Chondrocyte (in vitro differentiated cells): Measurements from ENCODE around the gene RNF208. TPM values are rescaled to one million over a fixed set of nuclear protein-coding genes. Genes with fewer than 3 reads are reported as not detected.

Experiments
- DNase-seq: peaks from one replicate; pipeline ENCODE4 v3.0.0; 2021; ENCODE audit warnings: mixed read lengths, low spot score
- H3K27ac Mint-ChIP-seq: one replicate; pipeline ENCODE4 v1.8.0; 2021; ENCODE audit warnings: mild to moderate bottlenecking, moderate library complexity, mixed read lengths; ENCODE audit not compliant: unreplicated experiment
- H3K27me3 Mint-ChIP-seq: 2 replicates; pipeline ENCODE4 v1.8.0; 2021; ENCODE audit warnings: low read depth, mixed read lengths
- H3K36me3 Mint-ChIP-seq: 2 replicates; pipeline ENCODE4 v1.8.0; 2021; ENCODE audit warnings: low read depth, mixed read lengths
- H3K4me1 Mint-ChIP-seq: 2 replicates; pipeline ENCODE4 v1.8.0; 2021; ENCODE audit warnings: low read depth, mild to moderate bottlenecking, mixed read lengths
- H3K4me3 Mint-ChIP-seq: one replicate; pipeline ENCODE4 v1.8.0; 2021; ENCODE audit warnings: mild to moderate bottlenecking, moderate library complexity, mixed read lengths; ENCODE audit not compliant: unreplicated experiment
- H3K9me3 Mint-ChIP-seq: 2 replicates; pipeline ENCODE4 v1.8.0; 2021; ENCODE audit warnings: low read depth, mixed read lengths
- total RNA-seq: library from RNA; stranded (reverse); gene quantifications from 3 replicates; pipeline ENCODE4 v1.2.1, GENCODE V29; 2021
- TF ChIP-seq, protein P1 (sequence below): fragments of 200-600 bp; sonication (generic); IDR thresholded peaks from 2 replicates; pipeline ENCODE4 v1.5.0; 2021; ENCODE audit warnings: antibody characterized with exemption, mild to moderate bottlenecking, moderate library complexity

RNF208 gene
- total RNA-seq, 1 donor from 2014 or later, result 3.3 TPM

DNA sequence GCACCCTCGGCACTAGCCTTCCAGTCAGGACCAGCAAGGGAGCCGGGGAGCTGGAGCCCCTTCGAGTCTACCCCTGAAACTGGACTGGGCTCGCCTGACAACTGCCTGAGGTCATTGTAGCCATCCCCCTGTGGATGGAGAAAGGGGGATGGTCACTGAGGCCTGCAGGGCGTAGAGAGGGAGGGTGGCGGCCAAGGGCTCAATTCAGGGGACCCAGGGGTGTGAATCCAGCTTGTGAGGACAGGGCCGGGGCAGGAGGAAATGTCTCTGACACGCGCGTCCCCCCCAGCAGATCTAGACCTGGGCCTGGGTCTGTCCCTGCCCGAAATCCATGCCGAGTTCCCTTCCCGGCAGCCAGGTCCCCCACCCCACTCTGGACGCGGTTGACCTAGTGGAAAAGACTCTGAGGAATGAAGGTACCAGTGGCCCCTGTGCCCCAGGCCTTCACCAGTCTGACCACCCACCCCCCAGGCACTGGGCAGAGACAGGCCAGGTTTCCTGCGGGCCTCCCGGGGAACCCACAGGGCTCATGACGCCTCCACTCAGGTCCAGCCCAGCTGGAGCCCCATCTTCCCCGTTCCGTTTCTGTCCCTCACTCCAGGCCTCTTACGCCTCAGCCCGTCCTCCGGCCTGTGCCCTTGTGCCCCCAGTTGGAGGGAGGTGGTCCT, 9.5 kb upstream of the RNF208 start:
- Mint-ChIP-seq H3K9me3 (no peaks in the 10 kb centered on the region), H3K4me1 (peaks cover 6% of the 10 kb centered on the region), H3K4me3 (no peak overlapping the region), H3K27ac (no peak overlapping the region), H3K27me3 (peaks cover 2% of the 10 kb centered on the region), H3K36me3 (no peaks in the 10 kb centered on the region)
- no peak for DNase-seq
- TF ChIP-seq, protein P1, sequence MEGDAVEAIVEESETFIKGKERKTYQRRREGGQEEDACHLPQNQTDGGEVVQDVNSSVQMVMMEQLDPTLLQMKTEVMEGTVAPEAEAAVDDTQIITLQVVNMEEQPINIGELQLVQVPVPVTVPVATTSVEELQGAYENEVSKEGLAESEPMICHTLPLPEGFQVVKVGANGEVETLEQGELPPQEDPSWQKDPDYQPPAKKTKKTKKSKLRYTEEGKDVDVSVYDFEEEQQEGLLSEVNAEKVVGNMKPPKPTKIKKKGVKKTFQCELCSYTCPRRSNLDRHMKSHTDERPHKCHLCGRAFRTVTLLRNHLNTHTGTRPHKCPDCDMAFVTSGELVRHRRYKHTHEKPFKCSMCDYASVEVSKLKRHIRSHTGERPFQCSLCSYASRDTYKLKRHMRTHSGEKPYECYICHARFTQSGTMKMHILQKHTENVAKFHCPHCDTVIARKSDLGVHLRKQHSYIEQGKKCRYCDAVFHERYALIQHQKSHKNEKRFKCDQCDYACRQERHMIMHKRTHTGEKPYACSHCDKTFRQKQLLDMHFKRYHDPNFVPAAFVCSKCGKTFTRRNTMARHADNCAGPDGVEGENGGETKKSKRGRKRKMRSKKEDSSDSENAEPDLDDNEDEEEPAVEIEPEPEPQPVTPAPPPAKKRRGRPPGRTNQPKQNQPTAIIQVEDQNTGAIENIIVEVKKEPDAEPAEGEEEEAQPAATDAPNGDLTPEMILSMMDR, result no peak

DNA sequence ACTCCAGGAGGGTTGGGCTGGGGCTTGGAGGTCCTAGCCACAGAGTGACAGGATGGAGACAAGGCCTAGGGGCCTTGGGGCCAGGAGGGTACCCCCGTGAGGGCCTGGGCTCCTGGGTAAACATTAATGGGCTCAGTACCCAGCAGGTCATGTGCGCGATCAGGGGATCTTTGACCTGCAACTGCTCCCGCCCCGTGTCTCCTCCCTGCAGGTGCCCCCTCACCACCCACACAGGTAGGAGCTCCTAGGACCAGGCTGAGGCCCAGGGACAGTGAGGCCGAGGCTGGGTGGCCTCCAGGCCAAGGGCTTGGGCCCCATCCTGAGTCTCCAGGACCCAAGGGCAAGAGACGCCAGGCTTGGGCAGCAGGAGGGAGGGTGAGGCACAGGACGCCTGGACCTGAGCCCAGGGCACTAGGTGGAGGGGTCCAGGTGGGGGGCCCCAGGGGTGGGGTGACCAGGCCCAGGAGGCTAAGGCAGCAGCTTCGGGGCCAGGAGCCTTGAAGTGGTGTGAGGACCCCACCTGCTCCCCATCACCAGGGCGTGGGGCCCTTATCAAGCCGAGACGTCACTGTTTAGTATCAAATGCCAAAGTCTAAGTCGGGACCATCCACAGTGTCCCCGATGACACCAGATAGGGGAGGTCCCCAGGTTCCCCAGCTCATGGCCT, 8.8 kb upstream of the RNF208 start, which contains the start of gene SLC34A3:
SLC34A3 (plus strand) TSS at position 197 of the 667 bp plus-strand sequence. CDS start 802 bp downstream, outside the sequence.
- H3K27ac Mint-ChIP-seq, result no peak within 1 kb of the TSS
- H3K36me3 Mint-ChIP-seq, result no peaks in the 10 kb centered on the region
- no peak within 1 kb of the TSS for H3K4me3 Mint-ChIP-seq
- TF ChIP-seq, protein P1, result no peak
- H3K4me1 Mint-ChIP-seq, result peaks cover 6% of the 10 kb centered on the region
- H3K27me3 Mint-ChIP-seq, result peaks cover 2% of the 10 kb centered on the region
- no peaks in the 10 kb centered on the region for H3K9me3 Mint-ChIP-seq
- no peak for DNase-seq

DNA sequence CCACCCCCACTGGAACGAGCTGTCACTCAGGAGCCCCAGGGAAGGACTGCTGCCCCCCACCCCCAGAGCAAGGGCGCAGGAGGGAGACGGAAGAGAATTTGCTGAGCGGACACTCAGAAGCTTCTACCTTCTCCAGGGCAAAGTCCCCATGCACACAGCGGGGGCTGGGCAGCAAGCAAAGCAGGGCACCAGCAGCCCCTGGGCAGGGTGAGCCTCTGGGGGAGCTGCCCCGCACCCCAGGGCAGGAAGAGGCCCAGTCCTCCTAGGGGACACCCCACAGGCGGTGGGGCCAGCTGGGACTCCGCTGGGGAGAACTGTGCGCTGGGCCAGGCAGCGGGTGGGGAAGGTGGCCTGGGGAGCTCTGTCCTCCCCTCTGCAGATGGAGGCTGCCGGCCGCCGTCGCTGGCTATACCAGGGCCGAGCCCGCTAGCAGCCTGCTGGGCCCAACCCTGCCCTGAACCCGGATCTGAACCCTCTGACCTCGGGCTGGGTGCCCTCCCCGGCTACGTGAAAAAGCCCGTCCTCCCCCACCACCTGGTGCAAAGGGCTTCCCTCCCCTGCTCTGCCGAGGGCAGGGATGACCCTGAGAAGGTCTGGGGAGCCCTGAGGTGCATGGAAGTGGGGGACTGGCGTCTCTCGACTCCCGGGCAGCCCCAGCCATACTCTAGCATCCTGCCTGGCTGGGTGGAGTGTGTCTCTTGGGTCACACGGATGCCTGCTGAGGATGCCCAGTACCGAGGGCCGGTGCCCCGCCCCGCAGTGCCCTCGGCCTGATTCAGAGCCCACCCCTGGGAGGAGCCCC, 8.1 kb upstream of the RNF208 start:
- H3K27ac Mint-ChIP-seq, result no peak overlapping the region
- H3K27me3 Mint-ChIP-seq, result peaks cover 2% of the 10 kb centered on the region
- no peaks in the 10 kb centered on the region for H3K9me3 Mint-ChIP-seq
- TF ChIP-seq, protein P1, result no peak
- no peaks in the 10 kb centered on the region for H3K36me3 Mint-ChIP-seq
- H3K4me1 Mint-ChIP-seq, result peaks cover 6% of the 10 kb centered on the region
- DNase-seq, result no peak
- no peak overlapping the region for H3K4me3 Mint-ChIP-seq

DNA sequence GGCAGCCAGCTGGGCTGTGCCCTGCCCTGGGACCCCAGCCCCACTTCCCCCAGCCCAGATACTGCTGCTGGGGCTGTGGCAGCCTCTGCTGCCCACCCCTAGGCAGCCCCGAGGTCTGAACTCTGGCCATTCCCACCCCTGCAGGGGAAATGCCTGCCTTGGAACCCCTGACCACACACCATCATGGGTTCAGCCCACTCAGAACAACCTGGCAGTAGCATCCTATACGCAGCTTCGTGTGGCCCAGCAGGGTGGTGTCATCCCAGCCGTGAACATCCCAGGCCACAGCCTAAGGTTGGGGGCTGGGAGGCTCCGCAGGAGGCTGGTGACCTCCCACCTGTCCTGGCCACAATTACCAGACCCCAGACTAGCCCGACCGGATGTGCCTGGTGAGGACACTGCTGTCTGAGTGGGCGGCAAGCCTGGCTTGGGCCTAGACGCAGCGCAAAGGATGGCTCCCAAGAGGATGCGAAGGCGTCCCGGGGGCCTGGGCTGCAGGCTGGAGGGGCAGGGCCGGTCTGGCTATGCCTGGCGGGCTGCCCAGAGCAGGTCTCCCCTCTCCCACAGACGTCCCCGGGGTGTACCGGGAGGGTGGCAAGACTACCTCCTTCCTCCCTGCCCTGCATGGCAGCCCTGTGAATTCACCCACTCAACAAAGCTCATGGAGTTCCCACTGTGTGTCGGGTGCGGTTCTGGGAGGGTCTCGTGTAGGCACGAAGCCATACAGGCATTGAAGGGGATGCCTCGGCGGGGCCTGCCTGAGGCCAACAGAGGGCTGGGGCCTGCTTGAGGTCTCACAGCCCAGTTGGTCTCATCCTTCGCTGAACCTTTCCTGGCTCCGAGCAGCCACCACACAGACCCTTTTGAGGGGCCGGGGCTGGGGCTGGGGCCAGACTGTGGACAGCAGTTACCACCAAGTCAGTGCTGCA, 7.2 kb upstream of the RNF208 start:
- Mint-ChIP-seq H3K9me3 (no peaks in the 10 kb centered on the region), H3K4me1 (peaks cover 6% of the 10 kb centered on the region), H3K36me3 (no peaks in the 10 kb centered on the region), H3K27me3 (peaks cover 2% of the 10 kb centered on the region), H3K27ac (no peak overlapping the region), H3K4me3 (no peak overlapping the region)
- no peak for DNase-seq
- TF ChIP-seq, protein P1, result no peak
